Left lung (tissue), 10 donors: ENCODE results near the gene DUSP18. TPM values are rescaled to one million over a fixed set of nuclear protein-coding genes. Genes with fewer than 3 reads are reported as not detected.

Source experiments
- ATAC-seq: fragments of 200-7000 bp; cut with Tn5 transposase; one replicate; pipeline ENCODE4 v1.9.1; 2020; ENCODE audit warnings: moderate library complexity
- DNase-seq, 4 donors: peaks; one replicate each; pipeline ENCODE4 v3.0.0-alpha.2; 2013 to 2020
- H3K27ac ChIP-seq, 2 donors: fragments of 200-600 bp; sonication (generic) in 1 of 2; one replicate each; pipeline versions ENCODE4 v1.5.0 to v1.8.0; 2020 to 2021
- H3K27me3 ChIP-seq, 2 donors: fragments of 200-600 bp; sonication (generic) in 1 of 2; one replicate each; pipeline versions ENCODE4 v1.5.0 to v1.8.0; 2020 to 2021
- H3K36me3 ChIP-seq, 2 donors: fragments of 200-600 bp; sonication (generic) in 1 of 2; one replicate each; pipeline versions ENCODE4 v1.5.0 to v1.8.0; 2020 to 2021
- H3K4me1 ChIP-seq, 2 donors: fragments of 200-600 bp; one replicate each; pipeline ENCODE4 v1.8.0; 2021
- H3K4me3 ChIP-seq, 2 donors: fragments of 200-600 bp; sonication (generic) in 1 of 2; one replicate each; pipeline versions ENCODE4 v1.5.0 to v1.8.0; 2020 to 2021; ENCODE audit warnings: mild to moderate bottlenecking in 1 of 2
- H3K9me3 ChIP-seq, 2 donors: fragments of 200-600 bp; sonication (generic) in 1 of 2; one replicate each; pipeline versions ENCODE4 v1.5.0 to v1.8.0; 2020 to 2021
- CTCF ChIP-seq, 2 donors: fragments of 200-600 bp; sonication (generic) in 1 of 2; IDR thresholded peaks; one replicate each; pipeline versions ENCODE4 v1.5.0 to v1.8.0; 2021; ENCODE audit warnings: antibody characterized with exemption in 2 of 2
- intact Hi-C, 2 donors: fragments of 100-400 bp; cut with DNase I; formaldehyde crosslinking; loops; one replicate each; pipeline versions ENCODE4 v1.11.2 to v1.14.2; 2022
- polyA plus RNA-seq, 6 donors: library from polyadenylated mRNA; unstranded; fragments of 120-200 nt; gene quantifications; one replicate each; pipeline ENCODE4 v1.2.1, GENCODE V29; 2013; ENCODE audit not compliant: insufficient read length in 6 of 6
- total RNA-seq, 2 donors: library from RNA; stranded (reverse); fragmentation: NEBNext Ultra II Directional; extraction: Animal tissue kit (Norgen Biotek cat#: 25700); gene quantifications; one replicate each; pipeline ENCODE4 v1.2.1, GENCODE V29; 2021
- donor health status: DM: no; HTN: yes; CAD: no.
- donor health status: DM: no; HTN: no; CAD: no.

Gene DUSP18
- total and polyA plus RNA-seq, 8 donors: 10.0 to 23.9 (median 13.1) TPM

- no peak for ATAC-seq
- Histone ChIP-seq H3K27ac (no peak overlapping the region), H3K27me3 (peaks cover 0 to 6% of the 10 kb centered on the region in 2 donors), H3K36me3 (no peaks in the 10 kb centered on the region), H3K4me3 (no peak overlapping the region), H3K9me3 (no peaks in the 10 kb centered on the region), H3K4me1 (no peaks in the 10 kb centered on the region)
- DNase-seq: no peak
- no peak for TF ChIP-seq CTCF (IDR thresholded peaks at IDR 0.05)
- intact Hi-C loops: no loop called here
Measured at GRCh38 chr22:30675436-30675835, 7.8 kb upstream of the DUSP18 start.

- ATAC-seq: no peak
- Histone ChIP-seq H3K27ac (no peak overlapping the region), H3K9me3 (no peaks in the 10 kb centered on the region), H3K4me1 (no peaks in the 10 kb centered on the region), H3K27me3 (peaks cover 0 to 6% of the 10 kb centered on the region in 2 donors), H3K4me3 (no peak overlapping the region), H3K36me3 (no peaks in the 10 kb centered on the region)
- TF ChIP-seq CTCF (IDR thresholded peaks at IDR 0.05): no peak
- intact Hi-C loops: no loop called here
- no peak for DNase-seq
Measured at GRCh38 chr22:30674482-30674881, 6.8 kb upstream of the DUSP18 start.

GRCh38 chr22:30673136-30673535 lies 5.5 kb upstream of the DUSP18 start:
- DNase-seq (no peak), ATAC-seq (no peak)
- Histone ChIP-seq H3K4me3 (no peak overlapping the region), H3K27me3 (peaks cover 0 to 17% of the 10 kb centered on the region in 2 donors), H3K36me3 (no peaks in the 10 kb centered on the region), H3K27ac (no peak overlapping the region), H3K9me3 (no peaks in the 10 kb centered on the region), H3K4me1 (peaks cover 0 to 3% of the 10 kb centered on the region in 2 donors)
- intact Hi-C loops: no loop called here
- TF ChIP-seq CTCF (IDR thresholded peaks at IDR 0.05): no peak

- no peak for TF ChIP-seq CTCF (IDR thresholded peaks at IDR 0.05)
- Histone ChIP-seq H3K4me1 (peaks cover 0 to 15% of the 10 kb centered on the region in 2 donors), H3K9me3 (no peaks in the 10 kb centered on the region), H3K27me3 (peaks cover 0 to 12% of the 10 kb centered on the region in 2 donors), H3K36me3 (no peaks in the 10 kb centered on the region), H3K4me3 (no peak overlapping the region), H3K27ac (no peak overlapping the region)
- intact Hi-C loops: no loop called here
- DNase-seq (no peak), ATAC-seq (no peak)
Measured at GRCh38 chr22:30671071-30671470, 3.4 kb upstream of the DUSP18 start.

GRCh38 chr22:30668386-30668710 lies 673 bp upstream of the DUSP18 start:
- peaks cover 0 to 12% of the 10 kb centered on the region in 2 donors for H3K27me3 ChIP-seq
- no peak for TF ChIP-seq CTCF (IDR thresholded peaks at IDR 0.05)
- peak; percentile 1 for ATAC-seq
- peaks cover 0 to 19% of the 10 kb centered on the region in 2 donors for H3K4me1 ChIP-seq
- peak overlapping the region; percentile 70 to 81 for H3K4me3 ChIP-seq
- peak overlapping the region in 1 of 2 donors; percentile 80 for H3K27ac ChIP-seq
- H3K9me3 ChIP-seq: no peaks in the 10 kb centered on the region
- intact Hi-C loops: no loop called here
- peak in 1 of 4 donors; percentile 4 for DNase-seq
- H3K36me3 ChIP-seq: peaks cover 0 to 7% of the 10 kb centered on the region in 2 donors
